Right lobe of liver (tissue), 4 donors: Measurements from ENCODE around the gene MYO5B.
"Not testable (repeated sequence)": the region's sequence is repeated elsewhere in the genome, so short reads cannot be mapped to it uniquely, and the experiment has no call there.

Experiments used
- POLR2A ChIP-seq: fragments of 450-650 bp; IDR thresholded peaks from one replicate; pipeline ENCODE4 v1.6.1; 2017; ENCODE audit warnings: antibody characterized with exemption, mild to moderate bottlenecking
- TF ChIP-seq, protein P1 (sequence below), 4 donors: fragments of 200-600 bp in 3 of 4; fragments of 450-650 bp in 1 of 4; IDR thresholded peaks; one replicate each; pipeline versions ENCODE4 v1.5.1 to v1.8.0; 2016 to 2022; ENCODE audit warnings: antibody characterized with exemption in 4 of 4, mild to moderate bottlenecking in 2 of 4
- donor health status: DM: no; HTN: no; CAD: no.
- donor health status: DM: no; HTN: no; CAD: no.
- donor health status: DM: no; HTN: yes; CAD: no.

GRCh38 chr18:49799806-49800205 is 395.1 kb downstream of the MYO5B start:
- TF ChIP-seq, protein P1, sequence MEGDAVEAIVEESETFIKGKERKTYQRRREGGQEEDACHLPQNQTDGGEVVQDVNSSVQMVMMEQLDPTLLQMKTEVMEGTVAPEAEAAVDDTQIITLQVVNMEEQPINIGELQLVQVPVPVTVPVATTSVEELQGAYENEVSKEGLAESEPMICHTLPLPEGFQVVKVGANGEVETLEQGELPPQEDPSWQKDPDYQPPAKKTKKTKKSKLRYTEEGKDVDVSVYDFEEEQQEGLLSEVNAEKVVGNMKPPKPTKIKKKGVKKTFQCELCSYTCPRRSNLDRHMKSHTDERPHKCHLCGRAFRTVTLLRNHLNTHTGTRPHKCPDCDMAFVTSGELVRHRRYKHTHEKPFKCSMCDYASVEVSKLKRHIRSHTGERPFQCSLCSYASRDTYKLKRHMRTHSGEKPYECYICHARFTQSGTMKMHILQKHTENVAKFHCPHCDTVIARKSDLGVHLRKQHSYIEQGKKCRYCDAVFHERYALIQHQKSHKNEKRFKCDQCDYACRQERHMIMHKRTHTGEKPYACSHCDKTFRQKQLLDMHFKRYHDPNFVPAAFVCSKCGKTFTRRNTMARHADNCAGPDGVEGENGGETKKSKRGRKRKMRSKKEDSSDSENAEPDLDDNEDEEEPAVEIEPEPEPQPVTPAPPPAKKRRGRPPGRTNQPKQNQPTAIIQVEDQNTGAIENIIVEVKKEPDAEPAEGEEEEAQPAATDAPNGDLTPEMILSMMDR (IDR thresholded peaks at IDR 0.05) = not testable (repeated sequence)
- TF ChIP-seq POLR2A = not testable (repeated sequence)
